ENCODE data around the gene LYRM7.

DNA sequence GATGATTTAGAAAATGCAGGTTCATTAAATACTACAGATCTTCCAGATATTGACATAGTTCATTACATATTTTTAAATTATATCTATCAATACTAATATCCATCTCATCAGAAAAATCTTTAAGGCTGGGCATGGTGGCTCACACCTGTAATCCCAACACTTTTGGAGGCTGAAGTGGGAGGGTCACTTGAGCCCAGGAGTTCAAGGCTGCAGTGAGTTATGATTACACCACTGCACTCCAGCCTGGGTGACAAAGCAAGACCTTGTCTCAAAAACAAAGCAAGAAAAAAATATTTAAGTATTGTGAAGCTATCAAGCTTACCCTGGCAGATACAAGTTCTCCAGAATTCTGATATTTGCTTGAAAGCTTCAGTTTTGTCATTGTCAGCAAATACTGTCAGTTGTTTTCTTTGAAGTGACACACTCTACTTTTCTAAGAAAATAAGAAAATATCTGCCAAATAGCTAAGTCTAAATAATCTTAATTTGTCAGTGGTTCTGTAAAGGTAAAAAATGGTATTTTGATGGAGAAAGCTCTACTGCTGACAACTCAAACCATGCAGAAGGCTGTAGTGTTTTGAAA is 14.9 kb downstream of the LYRM7 start:
- TF ChIP-seq, protein P1, sequence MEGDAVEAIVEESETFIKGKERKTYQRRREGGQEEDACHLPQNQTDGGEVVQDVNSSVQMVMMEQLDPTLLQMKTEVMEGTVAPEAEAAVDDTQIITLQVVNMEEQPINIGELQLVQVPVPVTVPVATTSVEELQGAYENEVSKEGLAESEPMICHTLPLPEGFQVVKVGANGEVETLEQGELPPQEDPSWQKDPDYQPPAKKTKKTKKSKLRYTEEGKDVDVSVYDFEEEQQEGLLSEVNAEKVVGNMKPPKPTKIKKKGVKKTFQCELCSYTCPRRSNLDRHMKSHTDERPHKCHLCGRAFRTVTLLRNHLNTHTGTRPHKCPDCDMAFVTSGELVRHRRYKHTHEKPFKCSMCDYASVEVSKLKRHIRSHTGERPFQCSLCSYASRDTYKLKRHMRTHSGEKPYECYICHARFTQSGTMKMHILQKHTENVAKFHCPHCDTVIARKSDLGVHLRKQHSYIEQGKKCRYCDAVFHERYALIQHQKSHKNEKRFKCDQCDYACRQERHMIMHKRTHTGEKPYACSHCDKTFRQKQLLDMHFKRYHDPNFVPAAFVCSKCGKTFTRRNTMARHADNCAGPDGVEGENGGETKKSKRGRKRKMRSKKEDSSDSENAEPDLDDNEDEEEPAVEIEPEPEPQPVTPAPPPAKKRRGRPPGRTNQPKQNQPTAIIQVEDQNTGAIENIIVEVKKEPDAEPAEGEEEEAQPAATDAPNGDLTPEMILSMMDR (conservative IDR thresholded peaks at IDR 0.05; ENCODE audit: low read length), result no peak
- no peak for TF ChIP-seq EZH2phosphoT487 (IDR thresholded peaks at IDR 0.05; ENCODE audit: borderline replicate concordance)

Data from Loucy (cell line).